H1 (cell line): ENCODE results near the gene PLCL1. TPM values are rescaled to one million over a fixed set of nuclear protein-coding genes. Genes with fewer than 3 reads are reported as not detected.

ENCODE experiments used
- CTCF ChIA-PET: fragments of 300-600 bp; sonication (Branson Sonifier 250); formaldehyde crosslinking; loops from one replicate; lab custom pipeline; 2021; ENCODE audit not compliant: partially characterized antibody; lab: Charles Lee
- POLR2A ChIA-PET: fragments of 300-600 bp; sonication (Branson Sonifier 250); formaldehyde crosslinking; loops from one replicate; lab custom pipeline; 2021; ENCODE audit warnings: inconsistent platforms; ENCODE audit not compliant: partially characterized antibody; lab: Charles Lee
- DNase-seq, 2 experiments: peaks; one replicate each; pipeline versions ENCODE4 v3.0.0 to v3.0.0-alpha.2; 2010 to 2022; ENCODE audit warnings: low spot score in 2 of 2, low read depth in 1 of 2, mixed read lengths in 1 of 2
- FAIRE-seq: peaks from 2 replicates; lab custom pipeline; 2011; peaks lifted over from hg19 to GRCh38; lab: Jason Lieb, UNC
- H2AFZ ChIP-seq: 2 replicates; pipeline ENCODE4 v1.8.1; 2012; ENCODE audit warnings: low read length, inconsistent platforms
- H2AK5ac ChIP-seq: 2 replicates; pipeline ENCODE4 v1.6.1; 2013; ENCODE audit warnings: low read depth, low read length
- H2BK120ac ChIP-seq: replicated peaks from 2 replicates; pipeline ENCODE3; 2013; ENCODE audit warnings: low read depth, low read length, inconsistent platforms
- H2BK12ac ChIP-seq: 2 replicates; pipeline ENCODE4 v1.6.1; 2013; ENCODE audit warnings: low read depth, low read length
- H2BK15ac ChIP-seq: 2 replicates; pipeline ENCODE4 v1.6.1; 2013; ENCODE audit warnings: low read length
- H2BK20ac ChIP-seq: 2 replicates; pipeline ENCODE4 v1.6.1; 2013; ENCODE audit warnings: low read length
- H2BK5ac ChIP-seq: 2 replicates; pipeline ENCODE4 v1.6.1; 2013; ENCODE audit warnings: low read depth, low read length
- H3K14ac ChIP-seq: 2 replicates; pipeline ENCODE4 v1.6.1; 2013; ENCODE audit warnings: inconsistent platforms; ENCODE audit not compliant: insufficient read length
- H3K18ac ChIP-seq: 2 replicates; pipeline ENCODE4 v1.6.1; 2013; ENCODE audit warnings: low read length; ENCODE audit errors: extremely low read depth
- H3K23ac ChIP-seq: 2 replicates; pipeline ENCODE4 v1.6.1; 2013; ENCODE audit warnings: inconsistent platforms; ENCODE audit not compliant: insufficient read length
- H3K23me2 ChIP-seq: 2 replicates; pipeline ENCODE4 v1.6.1; 2013; ENCODE audit warnings: low read depth, low read length
- H3K27ac ChIP-seq: 2 replicates; pipeline ENCODE4 v1.6.1; 2011; ENCODE audit warnings: low read depth, low read length, inconsistent platforms
- H3K27me3 ChIP-seq, 4 experiments: replicated peaks in 1 of 4; 1 replicate in 1 of 4; 2 replicates in 3 of 4; pipeline versions ENCODE4 v1.6.1 to v1.8.1; 2011 to 2013; ENCODE audit warnings: low read length in 3 of 4, mild to moderate bottlenecking in 3 of 4, inconsistent platforms in 2 of 4, mixed read lengths in 2 of 4, moderate library complexity in 1 of 4; ENCODE audit not compliant: control insufficient read depth in 3 of 4, insufficient read depth in 3 of 4; ENCODE audit errors: extremely low read depth in 1 of 4
- H3K36me3 ChIP-seq, 4 experiments: 2 replicates each; pipeline versions ENCODE4 v1.6.1 to v1.8.1; 2011 to 2013; ENCODE audit warnings: mild to moderate bottlenecking in 4 of 4, low read length in 3 of 4, moderate library complexity in 2 of 4, control low read depth in 1 of 4, inconsistent platforms in 1 of 4; ENCODE audit not compliant: insufficient read depth in 4 of 4, control insufficient read depth in 2 of 4
- H3K4ac ChIP-seq: replicated peaks from 2 replicates; pipeline ENCODE3; 2013; ENCODE audit warnings: low read length, low read depth, mixed read lengths, inconsistent platforms; ENCODE audit not compliant: insufficient read length
- H3K4me1 ChIP-seq, 4 experiments: replicated peaks in 1 of 4; 1 replicate in 1 of 4; 2 replicates in 3 of 4; pipeline versions ENCODE4 v1.6.1 to v1.8.1; 2011 to 2013; ENCODE audit warnings: low read length in 3 of 4, inconsistent platforms in 2 of 4, mixed read lengths in 1 of 4; ENCODE audit not compliant: insufficient read depth in 4 of 4, control insufficient read depth in 3 of 4
- H3K4me2 ChIP-seq, 2 experiments: 2 replicates each; pipeline versions ENCODE4 v1.6.1 to v1.8.1; 2011 to 2013; ENCODE audit warnings: low read depth in 2 of 2, low read length in 2 of 2, control low read depth in 1 of 2, inconsistent platforms in 1 of 2, mild to moderate bottlenecking in 1 of 2; ENCODE audit not compliant: insufficient read depth in 1 of 2
- H3K4me3 ChIP-seq, 4 experiments: fragments of 200-600, 300-600 bp in 1 of 4; sonication (generic), shearing (Covaris generic), sonication (Bioruptor Twin) in 1 of 4; 2 replicates each; pipeline versions ENCODE4 v1.5.1 to v1.8.1; 2011 to 2016; ENCODE audit warnings: low read length in 4 of 4, low read depth in 3 of 4, control low read depth in 2 of 4, inconsistent platforms in 2 of 4, mild to moderate bottlenecking in 2 of 4, mixed read lengths in 1 of 4, moderate library complexity in 1 of 4; ENCODE audit not compliant: insufficient read depth in 2 of 4; ENCODE audit errors: extremely low read depth in 1 of 4
- H3K56ac ChIP-seq: replicated peaks from 2 replicates; pipeline ENCODE3; 2013; ENCODE audit warnings: low read depth, mild to moderate bottlenecking, mixed read lengths, low read length, inconsistent platforms; ENCODE audit not compliant: insufficient read length
- H3K79me1 ChIP-seq: 2 replicates; pipeline ENCODE4 v1.6.1; 2013; ENCODE audit warnings: low read depth, low read length, control low read depth
- H3K79me2 ChIP-seq, 2 experiments: 2 replicates each; pipeline versions ENCODE4 v1.6.1 to v1.8.1; 2012 to 2013; ENCODE audit warnings: low read length in 2 of 2, mild to moderate bottlenecking in 2 of 2, inconsistent platforms in 1 of 2; ENCODE audit not compliant: insufficient read depth in 2 of 2, control insufficient read depth in 1 of 2
- H3K9ac ChIP-seq, 4 experiments: replicated peaks in 1 of 4; 1 replicate in 1 of 4; 2 replicates in 3 of 4; pipeline versions ENCODE4 v1.6.1 to v1.8.1; 2011 to 2013; ENCODE audit warnings: low read depth in 3 of 4, low read length in 3 of 4, control low read depth in 2 of 4, mild to moderate bottlenecking in 2 of 4, moderate library complexity in 2 of 4, inconsistent platforms in 1 of 4; ENCODE audit errors: extremely low read depth in 1 of 4
- H3K9me3 ChIP-seq, 2 experiments: 2 replicates each; pipeline versions ENCODE4 v1.6.1 to v1.8.1; 2012 to 2013; ENCODE audit warnings: mild to moderate bottlenecking in 2 of 2, moderate library complexity in 2 of 2, control low read depth in 1 of 2, inconsistent platforms in 1 of 2, low read depth in 1 of 2, low read length in 1 of 2, mixed read lengths in 1 of 2; ENCODE audit not compliant: insufficient read depth in 2 of 2
- H4K20me1 ChIP-seq, 2 experiments: replicated peaks in 1 of 2; 2 replicates each; pipeline versions ENCODE3 to v1.8.1; 2011 to 2013; ENCODE audit warnings: inconsistent platforms in 2 of 2, low read length in 2 of 2, mild to moderate bottlenecking in 1 of 2; ENCODE audit not compliant: insufficient read depth in 2 of 2, control insufficient read depth in 1 of 2
- H4K5ac ChIP-seq: 2 replicates; pipeline ENCODE4 v1.6.1; 2013; ENCODE audit warnings: low read length, low read depth, mixed read lengths, inconsistent platforms; ENCODE audit not compliant: insufficient read length
- H4K8ac ChIP-seq: 2 replicates; pipeline ENCODE4 v1.8.0; 2013; ENCODE audit warnings: mild to moderate bottlenecking, moderate library complexity, low read length, inconsistent platforms; ENCODE audit not compliant: insufficient read depth; ENCODE audit errors: extremely low read depth
- H4K91ac ChIP-seq: replicated peaks from 2 replicates; pipeline ENCODE3; 2013; ENCODE audit warnings: low read length, mixed read lengths, inconsistent platforms; ENCODE audit not compliant: insufficient read length
- ATF2 ChIP-seq: IDR thresholded peaks from 2 replicates; pipeline ENCODE4 v1.6.1; 2012; ENCODE audit warnings: low read length, inconsistent platforms
- BCL11A ChIP-seq, 2 experiments: IDR thresholded peaks; one replicate each; pipeline ENCODE4 v1.6.1; 2011; ENCODE audit warnings: low read depth in 2 of 2, low read length in 2 of 2, mild to moderate bottlenecking in 2 of 2
- CBX8 ChIP-seq: fragments of 300-800, 300-1000 bp; sonication (generic); IDR thresholded peaks from 2 replicates; pipeline ENCODE4 v1.7.1; 2016; ENCODE audit warnings: low read depth, low read length, borderline replicate concordance
- CHD1 ChIP-seq: IDR thresholded peaks from 2 replicates; pipeline ENCODE4 v1.6.1; 2012; ENCODE audit warnings: low read depth, low read length, improper control_type of control experiment
- HDAC6 ChIP-seq: IDR thresholded peaks from one replicate; pipeline ENCODE4 v1.7.1; 2012; ENCODE audit warnings: low read depth, mild to moderate bottlenecking, inconsistent platforms, low read length, moderate library complexity
- JUN ChIP-seq: IDR thresholded peaks from 2 replicates; pipeline ENCODE4 v1.6.1; 2011; ENCODE audit warnings: low read depth, mild to moderate bottlenecking, improper control_type of control experiment, low read length
- MAFK ChIP-seq: IDR thresholded peaks from 2 replicates; pipeline ENCODE4 v1.6.1; 2012; ENCODE audit warnings: low read depth, mild to moderate bottlenecking, improper control_type of control experiment, low read length
- NANOG ChIP-seq: IDR thresholded peaks from 2 replicates; pipeline ENCODE4 v1.6.1; 2011; ENCODE audit warnings: low read length, low read depth, mild to moderate bottlenecking, inconsistent platforms; ENCODE audit not compliant: insufficient read depth, poor library complexity, severe bottlenecking
- YY1 ChIP-seq: IDR thresholded peaks from 2 replicates; pipeline ENCODE4 v1.6.1; 2011; ENCODE audit warnings: low read depth, mild to moderate bottlenecking, low read length
- polyA plus RNA-seq, 7 experiments: library from polyadenylated mRNA; depleted of rRNA in 3 of 7; stranded (reverse) in 5 of 7; unstranded in 2 of 7; fragments of >200 nt in 5 of 7; fragments of 200-250 nt in 2 of 7; gene quantifications; 1 replicate in 5 of 7; 2 replicates in 1 of 7; 4 replicates in 1 of 7; pipeline versions ENCODE4 v1.2.1 to v1.2.3, GENCODE V29; 2011 to 2013; ENCODE audit warnings: missing spikeins in 2 of 7, mixed read lengths in 2 of 7
- total RNA-seq: library from RNA; stranded (reverse); fragmentation: NEBNext Ultra II Directional; extraction: Animal tissue kit (Norgen Biotek cat#: 25700); gene quantifications from 2 replicates; pipeline ENCODE4 v1.2.1, GENCODE V29; 2021

Gene PLCL1
- total and polyA plus RNA-seq, 2 of the 8 experiments (the other 6 are each of a cell fraction or from before 2014, with no cell fraction given) = not detected

DNA sequence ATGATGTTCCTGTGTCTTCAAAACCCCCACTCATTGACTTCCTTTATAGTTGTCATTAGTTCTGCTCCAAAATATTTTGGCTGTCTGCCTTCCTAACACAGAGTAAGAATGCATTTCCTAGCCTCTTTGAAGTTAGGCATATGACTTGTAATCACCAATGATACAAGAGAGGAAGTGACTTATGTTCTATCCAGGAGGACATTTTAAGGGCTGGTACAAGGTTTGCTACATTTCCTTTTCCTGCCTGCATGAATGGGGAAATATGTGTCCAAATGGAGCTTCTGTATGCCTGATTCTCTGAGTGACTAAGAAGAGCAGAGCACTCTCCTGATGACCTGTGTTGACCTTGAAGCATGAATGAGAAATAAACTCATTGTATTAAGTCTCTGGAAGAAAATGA, 115.1 kb downstream of the PLCL1 start:
- Histone ChIP-seq H2BK12ac (no peak overlapping the region), H3K36me3 (peaks cover 0 to 2% (median 0%) of the 10 kb centered on the region in 4 experiments; a peak in 1 of 8 replicates), H3K56ac (no peak overlapping the region), H3K79me1 (no peaks in the 10 kb centered on the region), H3K4me2 (no peak overlapping the region), H3K79me2 (no peaks in the 10 kb centered on the region), H3K27ac (no peak overlapping the region), H4K20me1 (no peaks in the 10 kb centered on the region), H3K27me3 (no peaks in the 10 kb centered on the region), H3K14ac (no peak overlapping the region), H3K9me3 (no peaks in the 10 kb centered on the region; a peak in 1 of 4 replicates), H2BK120ac (no peak overlapping the region), H2BK5ac (no peak overlapping the region), H3K23ac (no peak overlapping the region), H2BK20ac (no peak overlapping the region), H2AFZ (no peak overlapping the region), H2AK5ac (no peak overlapping the region), H3K4ac (no peak overlapping the region), H4K91ac (no peak overlapping the region), H3K18ac (no peak overlapping the region), H3K9ac (no peak overlapping the region), H3K4me1 (no peaks in the 10 kb centered on the region), H3K23me2 (no peaks in the 10 kb centered on the region), H4K8ac (no peak overlapping the region), H2BK15ac (no peak overlapping the region), H4K5ac (no peak overlapping the region), H3K4me3 (no peak overlapping the region)
- DNase-seq (no peak), FAIRE-seq (no peak)
- POLR2A ChIA-PET = no interaction called here
- CTCF ChIA-PET = interaction anchor here (0.9 kb wide), 1 partner anchor 9 kb away, joined by 3 read pairs; no protein-coding TSS in a partner anchor
- TF ChIP-seq HDAC6 (no peak), NANOG (no peak), ATF2 (no peak), JUN (no peak), BCL11A (IDR thresholded peaks at IDR 0.05; ENCODE audit: low read depth in 2 of 2, low read length in 2 of 2) (no peak), CBX8 (no peak), CHD1 (no peak), MAFK (no peak), YY1 (no peak)
